Measurements from ENCODE around the gene TMEM179. TPM values are rescaled to one million over a fixed set of nuclear protein-coding genes. Genes with fewer than 3 reads are reported as not detected.

Gene TMEM179
- total RNA-seq, 4 donors from 2014 or later: 0.66 to 0.84 (median 0.78) TPM; not detected in 1

DNA sequence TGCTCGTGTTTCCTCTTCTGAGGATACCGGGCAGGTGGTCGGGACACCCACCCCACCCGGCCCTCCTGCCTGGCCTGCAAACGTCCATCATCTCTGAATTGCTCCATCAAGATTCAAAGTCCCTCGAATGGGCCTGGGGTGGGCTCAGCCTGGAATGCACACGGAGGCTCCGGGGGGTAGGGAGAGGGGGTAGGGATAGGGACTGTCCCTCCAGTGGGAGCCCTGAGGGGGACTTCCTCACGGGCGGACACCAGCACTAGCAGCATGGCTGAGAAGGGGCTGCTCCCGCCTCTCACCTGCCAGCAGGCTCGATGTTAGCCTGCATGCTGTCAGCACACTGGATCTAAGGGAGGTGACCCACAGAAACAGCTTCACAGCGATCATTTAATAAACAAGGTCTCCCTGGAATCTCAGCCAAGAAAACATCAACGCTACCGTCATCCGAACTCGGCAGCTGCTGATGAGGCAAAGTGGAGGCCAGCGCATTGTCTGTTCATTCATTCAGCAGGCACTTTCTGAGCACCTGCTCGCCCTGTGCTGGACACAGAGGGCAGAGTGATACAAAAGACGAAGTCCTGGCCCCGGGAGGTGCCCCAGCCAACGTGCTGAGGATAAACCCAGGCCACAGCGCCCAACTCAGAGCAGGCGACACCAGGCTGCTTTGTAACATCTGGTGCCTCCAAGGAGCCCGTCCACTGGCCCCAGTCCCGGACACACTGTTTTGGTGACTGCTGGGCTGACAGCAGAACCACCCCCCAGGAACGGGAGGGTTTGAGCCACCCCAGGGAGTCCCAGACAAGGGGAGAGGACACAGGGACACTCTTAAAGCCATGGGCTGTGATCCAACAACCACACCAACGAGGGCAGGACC is 6.3 kb downstream of the TMEM179 start:
- no peaks in the 10 kb centered on the region for H3K9me3 ChIP-seq
- peaks cover 0 to 41% of the 10 kb centered on the region in 2 donors for H3K27me3 ChIP-seq
- no peak for TF ChIP-seq EP300 (IDR thresholded peaks at IDR 0.05)
- TF ChIP-seq POLR2A (IDR thresholded peaks at IDR 0.05): no peak
- no peak for TF ChIP-seq CTCF (IDR thresholded peaks at IDR 0.05)
- no peak overlapping the region for H3K4me3 ChIP-seq
- no peaks in the 10 kb centered on the region for H3K36me3 ChIP-seq
- DNase-seq (ENCODE audit: low spot score in 2 of 2): no peak
- peaks cover 0 to 6% (median 0%) of the 10 kb centered on the region in 4 donors for H3K4me1 ChIP-seq
- WGBS, 2 donors: 63 to 71% methylated on average over 19 to 25 of the region's 28 CpGs
- H3K27ac ChIP-seq: no peak overlapping the region

DNA sequence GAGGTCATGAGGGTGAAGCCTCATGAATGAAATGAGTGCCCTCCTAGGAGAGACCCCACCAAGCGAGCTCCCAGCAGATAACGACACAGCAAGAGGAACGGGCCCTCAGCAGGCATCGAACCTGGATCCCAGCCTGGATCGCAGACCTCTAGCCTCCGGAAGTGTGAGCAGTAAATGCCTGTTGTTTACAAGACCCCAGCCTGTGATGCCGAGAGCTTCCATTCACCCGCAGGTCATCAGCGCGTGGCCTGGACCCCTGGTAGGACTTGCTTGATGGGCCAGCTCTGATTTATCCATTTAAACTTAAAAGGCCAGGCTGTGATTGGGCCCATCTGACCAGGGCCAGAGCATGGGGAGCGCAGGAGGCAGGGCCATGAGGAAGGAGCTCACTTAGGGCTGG is 7.0 kb downstream of the TMEM179 start:
- peaks cover 0 to 6% (median 0%) of the 10 kb centered on the region in 4 donors for H3K4me1 ChIP-seq
- H3K4me3 ChIP-seq: no peak overlapping the region
- WGBS, 2 donors: 80 to 81% methylated on average over 9 to 11 of the region's 11 CpGs
- TF ChIP-seq EP300 (IDR thresholded peaks at IDR 0.05): no peak
- TF ChIP-seq CTCF (IDR thresholded peaks at IDR 0.05): no peak
- TF ChIP-seq POLR2A (IDR thresholded peaks at IDR 0.05): no peak
- no peak for DNase-seq (ENCODE audit: low spot score in 2 of 2)
- no peaks in the 10 kb centered on the region for H3K36me3 ChIP-seq
- H3K27me3 ChIP-seq: peaks cover 0 to 34% of the 10 kb centered on the region in 2 donors
- no peaks in the 10 kb centered on the region for H3K9me3 ChIP-seq
- no peak overlapping the region for H3K27ac ChIP-seq

GRCh38 chr14:104596927-104597351 is 7.6 kb downstream of the TMEM179 start:
- DNase-seq (ENCODE audit: low spot score in 2 of 2): no peak
- WGBS, 2 donors: 86 to 88% methylated on average over 19 to 21 of the region's 21 CpGs
- Histone ChIP-seq H3K27ac (no peak overlapping the region), H3K9me3 (no peaks in the 10 kb centered on the region), H3K4me1 (peaks cover 0 to 6% (median 0%) of the 10 kb centered on the region in 4 donors), H3K36me3 (no peaks in the 10 kb centered on the region), H3K4me3 (no peak overlapping the region), H3K27me3 (peaks cover 0 to 27% of the 10 kb centered on the region in 2 donors)
- TF ChIP-seq POLR2A (IDR thresholded peaks at IDR 0.05): no peak
- TF ChIP-seq CTCF (IDR thresholded peaks at IDR 0.05): no peak

- 77 to 86% methylated on average over 10 to 11 of the region's 11 CpGs for WGBS, 2 donors
- TF ChIP-seq POLR2A (IDR thresholded peaks at IDR 0.05) (no peak), CTCF (IDR thresholded peaks at IDR 0.05) (no peak), EP300 (IDR thresholded peaks at IDR 0.05) (no peak)
- H3K4me1 ChIP-seq: peaks cover 0 to 6% (median 0%) of the 10 kb centered on the region in 4 donors
- no peaks in the 10 kb centered on the region for H3K36me3 ChIP-seq
- no peaks in the 10 kb centered on the region for H3K9me3 ChIP-seq
- no peak for DNase-seq (ENCODE audit: low spot score in 2 of 2)
- H3K27me3 ChIP-seq: peaks cover 0 to 23% of the 10 kb centered on the region in 2 donors
- no peak overlapping the region for H3K27ac ChIP-seq
- no peak overlapping the region for H3K4me3 ChIP-seq
Observed at GRCh38 chr14:104596451-104596918, 8.1 kb downstream of the TMEM179 start.

- Histone ChIP-seq H3K27ac (no peak overlapping the region), H3K4me1 (peaks cover 0 to 6% (median 0%) of the 10 kb centered on the region in 4 donors), H3K9me3 (no peaks in the 10 kb centered on the region), H3K27me3 (peaks cover 0 to 19% of the 10 kb centered on the region in 2 donors), H3K36me3 (no peaks in the 10 kb centered on the region), H3K4me3 (no peak overlapping the region)
- DNase-seq (ENCODE audit: low spot score in 2 of 2): no peak
- no peak for TF ChIP-seq EP300 (IDR thresholded peaks at IDR 0.05)
- TF ChIP-seq CTCF (IDR thresholded peaks at IDR 0.05): no peak
- TF ChIP-seq POLR2A (IDR thresholded peaks at IDR 0.05): no peak
- WGBS, 2 donors: 68 to 79% methylated on average over 5 to 6 of the region's 6 CpGs
Observed at GRCh38 chr14:104595911-104596450, 8.6 kb downstream of the TMEM179 start.
